Fibroblast of villous mesenchyme (primary cell): Measurements from ENCODE around the gene PCDHA5. TPM values are rescaled to one million over a fixed set of nuclear protein-coding genes. Genes with fewer than 3 reads are reported as not detected.
A peak's percentile ranks its signal among the peaks of the same experiment; 100 is the strongest.

ENCODE experiments used
- DNase-seq: peaks from one replicate; pipeline ENCODE4 v3.0.0-alpha.2; 2010; ENCODE audit warnings: low read depth
- H3K4me3 ChIP-seq: 2 replicates; pipeline ENCODE4 v1.5.1; 2011; ENCODE audit warnings: low read depth, mild to moderate bottlenecking, low read length
- total RNA-seq: library from RNA; depleted of rRNA; stranded (reverse); fragments of >200 nt; gene quantifications from 2 replicates; pipeline ENCODE4 v1.2.3, GENCODE V29; 2012
- TF ChIP-seq, protein P1 (sequence below): IDR thresholded peaks from 2 replicates; pipeline ENCODE4 v1.5.1; 2012; ENCODE audit warnings: low read depth, mild to moderate bottlenecking, low read length; ENCODE audit not compliant: insufficient read depth

The PCDHA5 gene
- total RNA-seq, 1 donor, result under 0.01 TPM

DNA sequence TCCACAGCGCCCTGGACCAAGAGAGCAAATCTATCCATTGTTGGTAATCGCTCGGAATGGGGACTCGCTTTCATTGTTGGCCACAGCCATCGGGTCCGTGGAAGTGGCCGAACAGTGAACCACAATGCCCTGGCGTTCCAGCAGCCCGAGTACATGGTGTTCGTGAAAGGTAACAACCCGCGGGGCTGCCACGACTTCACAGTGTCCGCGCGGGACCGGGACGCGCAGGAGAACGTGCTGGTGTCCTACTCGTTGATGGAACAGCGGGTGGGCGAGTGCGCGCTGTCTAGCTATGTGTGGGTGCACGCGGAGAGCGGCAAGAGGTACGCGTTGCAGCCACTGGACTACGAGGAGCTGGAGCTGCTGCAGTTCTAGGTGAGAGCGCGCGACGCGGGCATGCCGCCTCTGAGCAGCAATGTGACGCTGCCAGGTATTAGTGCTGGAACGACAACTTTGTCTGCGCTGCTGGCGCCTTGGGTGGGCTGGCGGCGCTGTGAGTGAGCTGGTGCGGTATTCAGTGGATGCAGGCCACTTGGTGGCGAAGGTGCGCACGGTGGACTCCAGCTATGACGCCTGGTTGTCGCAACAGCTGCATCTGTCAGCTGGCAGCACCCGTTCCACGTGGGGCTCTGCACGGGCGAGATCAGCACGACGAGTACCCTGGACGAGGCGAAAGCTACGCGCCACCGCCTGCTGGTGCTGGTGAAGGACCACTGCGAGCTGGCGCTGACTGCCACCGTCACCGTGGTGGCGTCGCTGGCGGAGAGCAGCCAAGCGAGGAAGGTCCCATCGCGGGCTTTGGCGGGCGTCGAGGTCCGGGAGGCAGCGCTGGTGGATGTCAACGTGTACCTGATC lies 41.3 kb downstream of the PCDHA5 start:
- DNase-seq, result no peak
- no peak overlapping the region for H3K4me3 ChIP-seq

DNA sequence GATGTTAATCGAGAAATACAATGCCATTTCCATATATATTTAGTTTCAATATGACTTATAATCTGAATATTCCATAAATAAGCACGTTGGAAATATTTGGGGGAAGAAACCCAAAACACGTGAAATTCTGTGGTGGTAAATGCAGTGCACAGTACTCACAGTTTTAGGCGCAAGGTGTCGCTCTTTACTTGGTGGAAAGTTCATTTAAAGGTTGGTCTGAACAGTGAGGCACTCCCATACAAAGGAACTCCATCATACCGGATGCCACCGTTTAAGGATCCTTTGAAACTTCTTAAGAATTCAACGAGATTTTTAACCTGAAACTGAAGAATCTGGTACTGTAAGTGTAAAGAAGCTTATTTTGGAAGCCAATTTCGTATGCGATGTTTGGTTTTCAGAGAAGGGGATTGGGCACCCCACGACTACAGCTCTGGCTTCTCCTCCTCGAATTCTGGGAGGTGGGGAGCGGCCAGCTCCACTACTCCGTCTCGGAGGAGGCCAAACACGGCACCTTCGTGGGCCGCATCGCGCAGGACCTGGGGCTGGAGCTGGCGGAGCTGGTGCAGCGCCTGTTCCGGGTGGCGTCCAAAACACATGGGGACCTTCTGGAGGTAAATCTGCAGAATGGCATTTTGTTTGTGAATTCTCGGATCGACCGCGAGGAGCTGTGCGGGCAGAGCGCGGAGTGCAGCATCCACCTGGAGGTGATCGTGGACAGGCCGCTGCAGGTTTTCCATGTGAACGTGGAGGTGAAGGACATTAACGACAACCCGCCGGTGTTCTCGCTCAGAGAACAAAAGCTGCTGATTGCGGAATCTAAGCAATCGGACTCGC lies 47.5 kb downstream of the PCDHA5 start, which contains the start of gene PCDHA11:
PCDHA11 (plus strand) TSS at position 237 of the 834 bp plus-strand sequence; CDS start at position 384, 147 bp downstream.
- no peak for DNase-seq
- no peak within 1 kb of the TSS for H3K4me3 ChIP-seq
- TF ChIP-seq, protein P1, sequence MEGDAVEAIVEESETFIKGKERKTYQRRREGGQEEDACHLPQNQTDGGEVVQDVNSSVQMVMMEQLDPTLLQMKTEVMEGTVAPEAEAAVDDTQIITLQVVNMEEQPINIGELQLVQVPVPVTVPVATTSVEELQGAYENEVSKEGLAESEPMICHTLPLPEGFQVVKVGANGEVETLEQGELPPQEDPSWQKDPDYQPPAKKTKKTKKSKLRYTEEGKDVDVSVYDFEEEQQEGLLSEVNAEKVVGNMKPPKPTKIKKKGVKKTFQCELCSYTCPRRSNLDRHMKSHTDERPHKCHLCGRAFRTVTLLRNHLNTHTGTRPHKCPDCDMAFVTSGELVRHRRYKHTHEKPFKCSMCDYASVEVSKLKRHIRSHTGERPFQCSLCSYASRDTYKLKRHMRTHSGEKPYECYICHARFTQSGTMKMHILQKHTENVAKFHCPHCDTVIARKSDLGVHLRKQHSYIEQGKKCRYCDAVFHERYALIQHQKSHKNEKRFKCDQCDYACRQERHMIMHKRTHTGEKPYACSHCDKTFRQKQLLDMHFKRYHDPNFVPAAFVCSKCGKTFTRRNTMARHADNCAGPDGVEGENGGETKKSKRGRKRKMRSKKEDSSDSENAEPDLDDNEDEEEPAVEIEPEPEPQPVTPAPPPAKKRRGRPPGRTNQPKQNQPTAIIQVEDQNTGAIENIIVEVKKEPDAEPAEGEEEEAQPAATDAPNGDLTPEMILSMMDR, result no peak

More for the DNA sequence above, 41.3 kb downstream of the PCDHA5 start:
- TF ChIP-seq, protein P1, result no peak

DNA sequence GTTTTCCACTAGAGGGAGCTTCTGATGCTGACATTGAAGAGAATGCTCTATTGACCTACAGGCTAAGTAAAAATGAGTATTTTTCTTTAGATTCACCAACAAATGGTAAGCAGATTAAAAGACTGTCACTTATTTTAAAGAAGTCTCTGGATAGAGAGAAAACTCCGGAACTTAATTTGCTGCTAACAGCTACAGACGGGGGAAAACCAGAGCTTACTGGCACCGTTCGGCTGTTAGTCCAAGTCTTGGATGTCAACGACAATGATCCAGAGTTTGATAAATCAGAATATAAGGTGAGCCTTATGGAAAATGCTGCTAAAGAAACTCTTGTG lies 48.1 kb downstream of the PCDHA5 start:
- TF ChIP-seq, protein P1, result peak; percentile 25
- H3K4me3 ChIP-seq, result no peak overlapping the region
- DNase-seq, result no peak

DNA sequence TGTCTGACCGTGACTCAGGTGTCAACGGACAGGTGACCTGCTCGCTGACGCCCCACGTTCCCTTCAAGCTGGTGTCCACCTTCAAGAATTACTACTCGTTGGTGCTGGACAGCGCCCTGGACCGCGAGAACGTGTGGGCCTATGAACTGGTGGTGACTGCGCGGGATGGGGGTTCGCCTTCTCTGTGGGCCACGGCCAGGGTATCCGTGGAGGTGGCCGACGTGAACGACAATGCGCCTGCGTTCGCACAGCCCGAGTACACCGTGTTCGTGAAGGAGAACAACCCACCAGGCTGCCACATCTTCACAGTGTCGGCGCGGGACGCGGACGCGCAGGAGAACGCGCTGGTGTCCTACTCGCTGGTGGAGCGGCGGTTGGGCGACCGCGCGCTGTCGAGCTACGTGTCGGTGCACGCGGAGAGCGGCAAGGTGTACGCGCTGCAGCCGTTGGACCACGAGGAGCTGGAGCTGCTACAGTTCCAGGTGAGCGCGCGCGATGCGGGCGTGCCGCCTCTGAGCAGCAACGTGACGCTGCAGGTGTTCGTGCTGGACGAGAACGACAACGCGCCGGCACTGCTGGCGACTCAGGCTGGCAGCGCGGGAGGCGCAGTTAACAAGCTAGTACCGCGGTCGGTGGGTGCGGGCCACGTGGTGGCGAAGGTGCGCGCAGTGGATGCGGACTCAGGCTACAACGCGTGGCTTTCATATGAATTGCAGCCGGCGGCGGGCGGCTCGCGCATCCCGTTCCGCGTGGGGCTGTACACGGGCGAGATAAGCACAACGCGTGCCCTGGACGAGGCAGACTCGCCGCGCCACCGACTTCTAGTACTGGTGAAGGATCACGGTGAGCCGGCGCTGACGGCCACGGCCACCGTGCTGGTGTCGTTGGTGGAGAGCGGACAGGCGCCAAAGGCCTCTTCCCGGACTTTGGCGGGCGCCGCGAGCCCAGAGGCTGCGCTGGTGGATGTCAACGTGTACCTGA lies 49.1 kb downstream of the PCDHA5 start:
- TF ChIP-seq, protein P1, result no peak
- no peak overlapping the region for H3K4me3 ChIP-seq
- DNase-seq, result no peak

Other genes with a start within 250 kb of the PCDHA5 start
- gene CD14, start 188.4 kb upstream of the PCDHA5 start, total RNA-seq, result 0.97 and 2.2 TPM in 2 replicates
- 7.7 and 8.6 TPM in 2 replicates for gene TMCO6, start 182.2 kb upstream of the PCDHA5 start, total RNA-seq
- gene NDUFA2, start 174.0 kb upstream of the PCDHA5 start, total RNA-seq, result 36.7 and 39.7 TPM in 2 replicates
- 65.6 and 71.2 TPM in 2 replicates for gene IK, start 173.8 kb upstream of the PCDHA5 start, total RNA-seq
- 30.9 and 41.5 TPM in 2 replicates for gene WDR55, start 156.7 kb upstream of the PCDHA5 start, total RNA-seq
- gene DND1, start 148.0 kb upstream of the PCDHA5 start, total RNA-seq, result 0.32 TPM in 1 of 2 replicates, not detected in the other
- 52.2 and 56.4 TPM in 2 replicates for gene HARS1, start 130.2 kb upstream of the PCDHA5 start, total RNA-seq
- gene HARS2, start 130.2 kb upstream of the PCDHA5 start, total RNA-seq, result 29.6 and 32.0 TPM in 2 replicates
- 35.1 and 47.1 TPM in 2 replicates for gene ZMAT2, start 121.2 kb upstream of the PCDHA5 start, total RNA-seq
- under 0.01 TPM in 1 of 2 replicates, not detected in the other for gene PCDHA1, start 35.5 kb upstream of the PCDHA5 start, total RNA-seq
- under 0.01 TPM in 2 replicates for gene PCDHA2, start 26.8 kb upstream of the PCDHA5 start, total RNA-seq
- under 0.01 and 0.32 TPM in 2 replicates for gene PCDHA3, start 20.6 kb upstream of the PCDHA5 start, total RNA-seq
- 0.32 and 0.43 TPM in 2 replicates for gene PCDHA4, start 14.5 kb upstream of the PCDHA5 start, total RNA-seq
- under 0.01 and 0.43 TPM in 2 replicates for gene PCDHA6, start 6.3 kb downstream of the PCDHA5 start, total RNA-seq
- gene PCDHA7, start 12.7 kb downstream of the PCDHA5 start, total RNA-seq, result 0.32 and 0.86 TPM in 2 replicates
- under 0.01 TPM in 2 replicates for gene PCDHA8, start 19.6 kb downstream of the PCDHA5 start, total RNA-seq
- gene PCDHA9, start 26.8 kb downstream of the PCDHA5 start, total RNA-seq, result under 0.01 TPM in 2 replicates
- under 0.01 TPM in 2 replicates for gene PCDHA10, start 34.3 kb downstream of the PCDHA5 start, total RNA-seq
- gene PCDHA11, start 47.3 kb downstream of the PCDHA5 start, total RNA-seq, result under 0.01 TPM in 2 replicates
- under 0.01 TPM in 2 replicates for gene PCDHA12, start 53.7 kb downstream of the PCDHA5 start, total RNA-seq
- under 0.01 TPM in 2 replicates for gene PCDHA13, start 60.5 kb downstream of the PCDHA5 start, total RNA-seq
- gene PCDHAC1, start 104.7 kb downstream of the PCDHA5 start, total RNA-seq, result under 0.01 TPM in 2 replicates
- under 0.01 TPM in 2 replicates for gene PCDHAC2, start 144.9 kb downstream of the PCDHA5 start, total RNA-seq
- not detected in 2 replicates for gene PCDHB1, start 229.8 kb downstream of the PCDHA5 start, total RNA-seq